HepG2 (cell line): Measurements from ENCODE around the gene MON1A. TPM values are rescaled to one million over a fixed set of nuclear protein-coding genes. Genes with fewer than 3 reads are reported as not detected.
A peak's percentile ranks its signal among the peaks of the same experiment; 100 is the strongest.

Experiments
- ATAC-seq: fragments of 200-7000 bp; cut with Tn5 transposase; 3 replicates; pipeline ENCODE4 v1.9.1; 2020; ENCODE audit warnings: mild to moderate bottlenecking, moderate library complexity
- BruUV-seq: library from RNA; stranded (reverse); fragments of 400-500 nt; replicated peaks from 2 replicates; lab custom pipeline; 2021; lab: Mats Ljungman, UMichigan
- CTCF ChIA-PET: fragments of 300-600 bp; formaldehyde crosslinking; extraction: SDS; loops from one replicate; lab custom pipeline; 2021; ENCODE audit warnings: low total read pairs, inconsistent platforms, low intra/inter-chr PET ratio; lab: Yijun Ruan, JAX
- POLR2A ChIA-PET: fragments of 350-600 bp; sonication (Branson Sonifier 250); formaldehyde crosslinking; loops from one replicate; lab custom pipeline; 2020; ENCODE audit warnings: antibody characterized with exemption, inconsistent platforms; lab: Yijun Ruan, JAX
- DNase-seq: peaks from one replicate; pipeline ENCODE4 v3.0.0-alpha.2; 2015; ENCODE audit warnings: low spot score
- FAIRE-seq: peaks from 3 replicates; lab custom pipeline; 2011; peaks lifted over from hg19 to GRCh38; lab: Jason Lieb, UNC
- H2AFZ ChIP-seq: one replicate; pipeline ENCODE4 v1.6.1; 2011; ENCODE audit warnings: low read length, inconsistent platforms
- H3K27ac ChIP-seq: fragments of 300-600 bp; 3 replicates; pipeline ENCODE4 v1.8.0; 2011; ENCODE audit warnings: mixed run types, mild to moderate bottlenecking, mixed read lengths, low read length, inconsistent platforms; ENCODE audit not compliant: insufficient read depth; ENCODE audit errors: extremely low read length
- H3K27me3 ChIP-seq, 2 experiments: fragments of 200-600 bp in 1 of 2; 2 replicates in 1 of 2; 3 replicates in 1 of 2; pipeline versions ENCODE4 v1.6.0 to v1.8.0; 2011; ENCODE audit warnings: low read length in 2 of 2, mild to moderate bottlenecking in 2 of 2, moderate library complexity in 2 of 2, inconsistent platforms in 1 of 2; ENCODE audit not compliant: insufficient read depth in 2 of 2, control insufficient read depth in 1 of 2
- H3K36me3 ChIP-seq, 2 experiments: fragments of 200-600 bp in 1 of 2; replicated peaks in 1 of 2; 2 replicates in 1 of 2; 3 replicates in 1 of 2; pipeline versions ENCODE4 v1.5.1 to v1.8.0; 2011; ENCODE audit warnings: low read length in 2 of 2, inconsistent platforms in 1 of 2; ENCODE audit not compliant: insufficient read depth in 2 of 2, control insufficient read depth in 1 of 2
- H3K4me1 ChIP-seq: 2 replicates; pipeline ENCODE4 v1.5.1; 2012; ENCODE audit warnings: low read length, inconsistent platforms; ENCODE audit not compliant: insufficient read depth
- H3K4me2 ChIP-seq: 2 replicates; pipeline ENCODE4 v1.6.0; 2011; ENCODE audit warnings: low read depth, low read length, inconsistent platforms
- H3K4me3 ChIP-seq, 3 experiments: fragments of 200-600 bp in 1 of 3; sonication (generic), shearing (Covaris generic) in 1 of 3; replicated peaks in 1 of 3; 2 replicates each; pipeline ENCODE4 v1.5.1; 2011 to 2016; ENCODE audit warnings: low read length in 3 of 3, inconsistent platforms in 2 of 3, low read depth in 2 of 3, mild to moderate bottlenecking in 2 of 3, control low read depth in 1 of 3, mixed read lengths in 1 of 3; ENCODE audit not compliant: insufficient read depth in 1 of 3
- H3K79me2 ChIP-seq: one replicate; pipeline ENCODE4 v1.6.1; 2011; ENCODE audit warnings: low read length, inconsistent platforms; ENCODE audit not compliant: insufficient read depth
- H3K9ac ChIP-seq: 2 replicates; pipeline ENCODE4 v1.6.0; 2011; ENCODE audit warnings: mild to moderate bottlenecking, low read depth, low read length, inconsistent platforms; ENCODE audit not compliant: insufficient read depth
- H3K9me3 ChIP-seq: 2 replicates; pipeline ENCODE4 v1.5.1; 2012; ENCODE audit warnings: mild to moderate bottlenecking, low read length
- H4K20me1 ChIP-seq: 2 replicates; pipeline ENCODE4 v1.6.0; 2011; ENCODE audit warnings: inconsistent platforms, mild to moderate bottlenecking, low read length, moderate library complexity; ENCODE audit not compliant: insufficient read depth
- CEBPB ChIP-seq: IDR thresholded peaks from 2 replicates; pipeline ENCODE4 v1.6.1; 2011; ENCODE audit warnings: low read depth, low read length, improper control_type of control experiment, borderline replicate concordance
- CEBPG ChIP-seq: IDR thresholded peaks from 2 replicates; pipeline ENCODE4 v1.6.1; 2016
- GFI1 ChIP-seq: sonication (generic); formaldehyde crosslinking; IDR thresholded peaks from 2 replicates; pipeline ENCODE4 v1.5.0; 2020; ENCODE audit warnings: missing genetic modification reagents, mild to moderate bottlenecking, borderline replicate concordance
- JDP2 ChIP-seq: sonication (generic); formaldehyde crosslinking; IDR thresholded peaks from 2 replicates; pipeline ENCODE4 v1.8.1; 2022; ENCODE audit warnings: missing genetic modification reagents, borderline replicate concordance
- RFX5 ChIP-seq: IDR thresholded peaks from 2 replicates; pipeline ENCODE4 v1.6.1; 2011; ENCODE audit warnings: low read depth, low read length, improper control_type of control experiment
- YEATS2 ChIP-seq: sonication (generic); formaldehyde crosslinking; IDR thresholded peaks from 2 replicates; pipeline ENCODE4 v1.4.0; 2020; ENCODE audit warnings: missing genetic modification reagents, borderline replicate concordance
- ZFP91 ChIP-seq: sonication (generic); formaldehyde crosslinking; IDR thresholded peaks from 2 replicates; pipeline ENCODE4 v1.9.0; 2022; ENCODE audit warnings: missing genetic modification reagents, mild to moderate bottlenecking, borderline replicate concordance
- ZNF10 ChIP-seq: sonication (generic); formaldehyde crosslinking; IDR thresholded peaks from 2 replicates; pipeline ENCODE4 v1.4.0; 2020; ENCODE audit warnings: mild to moderate bottlenecking, low read depth, missing genetic modification reagents, borderline replicate concordance
- ZNF224 ChIP-seq: sonication (generic); formaldehyde crosslinking; IDR thresholded peaks from 2 replicates; pipeline ENCODE4 v1.5.0; 2020; ENCODE audit warnings: mild to moderate bottlenecking, missing genetic modification reagents
- ZNF710 ChIP-seq: sonication (generic); formaldehyde crosslinking; IDR thresholded peaks from 2 replicates; pipeline ENCODE4 v1.5.0; 2020; ENCODE audit warnings: mild to moderate bottlenecking, missing genetic modification reagents, borderline replicate concordance
- ZNF770 ChIP-seq: sonication (generic); formaldehyde crosslinking; IDR thresholded peaks from 2 replicates; pipeline ENCODE4 v1.5.0; 2020; ENCODE audit warnings: mild to moderate bottlenecking, missing genetic modification reagents
- ZNF772 ChIP-seq: sonication (generic); formaldehyde crosslinking; IDR thresholded peaks from 2 replicates; pipeline ENCODE4 v1.5.0; 2020; ENCODE audit warnings: mild to moderate bottlenecking, missing genetic modification reagents
- ZNF879 ChIP-seq: sonication (generic); formaldehyde crosslinking; IDR thresholded peaks from 2 replicates; pipeline ENCODE4 v1.8.1; 2023; ENCODE audit warnings: missing genetic modification reagents
- WGBS: methylation state at CpG from one replicate; pipeline ENCODE4 v1.1.6; 2017; ENCODE audit warnings: low lambda C conversion rate; 5-methylcytosine and 5-hydroxymethylcytosine counted together
- in situ Hi-C: cut with HindIII; loops from 2 replicates; pipeline ENCODE4 v1.10.0; 2017; ENCODE audit warnings: low pct_unique_long_range_greater_than_20kb; ENCODE audit not compliant: extremely low pct_ligation_motif_present
- intact Hi-C: fragments of 100-400 bp; cut with micrococcal nuclease; formaldehyde crosslinking; loops from one replicate; pipeline ENCODE4 v1.10.0; 2022; ENCODE audit not compliant: unreplicated experiment
- polyA plus RNA-seq, 8 experiments: library from polyadenylated mRNA; depleted of rRNA in 3 of 8; stranded (reverse) in 7 of 8; unstranded in 1 of 8; fragments of >200 nt; fragmentation: Illumina TruSeq in 4 of 8; extraction: Trizol in 4 of 8; gene quantifications; 2 replicates each; pipeline versions ENCODE4 v1.2.1 to v1.2.3, GENCODE V29; 2011 to 2016; ENCODE audit warnings: low read depth in 4 of 8, missing spikeins in 1 of 8, mixed read lengths in 1 of 8; ENCODE audit not compliant: insufficient read depth in 1 of 8
- total RNA-seq, 5 experiments: library from RNA; depleted of rRNA; stranded (reverse); fragments of >200 nt; fragmentation: Illumina TruSeq; extraction: Trizol; gene quantifications; 2 replicates each; pipeline ENCODE4 v1.2.3, GENCODE V29; 2016; ENCODE audit warnings: low read depth in 1 of 5

MON1A gene
- total and polyA plus RNA-seq, 2 of the 13 experiments (the other 11 are each of a cell fraction or from before 2014, with no cell fraction given), result 4.6 to 9.0 TPM

- no peak for TF ChIP-seq ZFP91 (CRISPR knock-in tag)
These were observed 1.8 kb downstream of the MON1A start (continued) for GRCh38 chr3:49927798-49928197.

GRCh38 chr3:49926117-49926728 is 3.4 kb downstream of the MON1A start:
- H3K9me3 ChIP-seq, result no peaks in the 10 kb centered on the region
- TF ChIP-seq JDP2 (CRISPR knock-in tag), result no peak
- TF ChIP-seq CEBPG (CRISPR knock-in tag), result peak; percentile 63
- TF ChIP-seq ZNF879 (CRISPR knock-in tag), result no peak
- no peak for TF ChIP-seq ZNF772
- peak; percentile 78; the same call in 1 of the 2 replicates for TF ChIP-seq ZNF770 (CRISPR knock-in tag)
- TF ChIP-seq ZNF10, result no peak
- TF ChIP-seq ZNF224, result no peak
- TF ChIP-seq CEBPB, result peak; percentile 56; the same call in 1 of the 2 replicates
- no peak for TF ChIP-seq RFX5
- no peak for TF ChIP-seq GFI1 (CRISPR knock-in tag)
- no peak for TF ChIP-seq YEATS2
- TF ChIP-seq ZNF710 (CRISPR knock-in tag), result no peak
- H3K4me3 ChIP-seq, result no peak overlapping the region
- no peaks in the 10 kb centered on the region for H4K20me1 ChIP-seq
- no peak overlapping the region for H3K4me2 ChIP-seq
- in situ Hi-C loops (no loop called here), intact Hi-C loops (no loop called here)
- no peak overlapping the region for H2AFZ ChIP-seq
- ChIA-PET POLR2A (interaction anchor here (0.8 kb wide), 1 partner anchor 14 kb away, joined by 3 read pairs; no protein-coding TSS in a partner anchor), CTCF (no interaction called here)
- BruUV-seq, result no TSS peak
- H3K36me3 ChIP-seq, result no peaks in the 10 kb centered on the region
- no peak overlapping the region for H3K9ac ChIP-seq
- no peak for ATAC-seq
- no peak for FAIRE-seq
- H3K27ac ChIP-seq, result no peak overlapping the region
- no peaks in the 10 kb centered on the region for H3K27me3 ChIP-seq
- H3K79me2 ChIP-seq, result no peaks in the 10 kb centered on the region
- H3K4me1 ChIP-seq, result peaks cover 57% of the 10 kb centered on the region
- WGBS, result 79% methylated on average over 4 of the region's 4 CpGs
- no peak for DNase-seq
